DMS153 (cell line): ENCODE results near the gene TRIM33.
"Not testable (repeated sequence)": the region's sequence is repeated elsewhere in the genome, so short reads cannot be mapped to it uniquely, and the experiment has no call there.

Experiments used
- DNase-seq: peaks from one replicate; lab custom pipeline; 2025; lab: John Stamatoyannopoulos, UW

The TRIM33 gene

DNA sequence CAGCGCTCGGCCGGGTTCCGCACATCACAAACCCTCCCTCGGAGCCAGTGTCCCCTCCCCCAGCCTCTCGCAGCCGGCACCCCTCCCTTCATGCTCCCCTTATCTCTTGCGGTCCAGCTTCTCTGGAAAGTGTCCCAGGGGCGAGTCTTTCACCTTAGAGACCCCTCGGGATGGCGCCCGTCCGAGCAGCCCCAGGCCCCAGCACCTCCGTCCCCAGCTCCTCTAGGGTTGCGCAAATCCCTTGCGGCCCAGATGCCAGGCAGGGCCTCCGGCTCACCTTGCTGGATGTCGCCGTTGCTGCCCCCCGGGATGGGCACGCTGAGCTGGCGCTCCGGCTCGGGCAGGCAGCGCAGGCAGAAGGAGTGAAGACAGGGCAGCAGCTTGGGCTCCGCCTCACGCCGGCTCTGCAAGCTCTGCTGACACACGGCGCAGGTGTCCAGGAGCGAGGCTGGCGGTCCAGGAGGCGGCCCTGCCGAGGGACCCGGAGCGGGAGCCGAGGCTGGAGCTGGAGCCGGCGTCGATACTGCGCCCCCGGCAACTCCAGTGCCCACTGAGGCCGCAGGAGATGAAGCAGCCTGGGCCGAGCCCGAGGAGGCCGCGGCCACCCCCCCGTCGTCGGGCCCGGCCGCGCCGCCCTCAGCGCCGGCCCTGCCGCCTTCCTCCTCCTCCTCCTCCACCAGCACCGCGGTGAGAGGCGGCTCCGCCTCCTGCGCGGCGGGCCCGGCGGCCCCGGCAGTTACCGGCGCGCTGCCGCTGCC lies 550 bp downstream of the TRIM33 start:
- peak; percentile 8 for DNase-seq

DNA sequence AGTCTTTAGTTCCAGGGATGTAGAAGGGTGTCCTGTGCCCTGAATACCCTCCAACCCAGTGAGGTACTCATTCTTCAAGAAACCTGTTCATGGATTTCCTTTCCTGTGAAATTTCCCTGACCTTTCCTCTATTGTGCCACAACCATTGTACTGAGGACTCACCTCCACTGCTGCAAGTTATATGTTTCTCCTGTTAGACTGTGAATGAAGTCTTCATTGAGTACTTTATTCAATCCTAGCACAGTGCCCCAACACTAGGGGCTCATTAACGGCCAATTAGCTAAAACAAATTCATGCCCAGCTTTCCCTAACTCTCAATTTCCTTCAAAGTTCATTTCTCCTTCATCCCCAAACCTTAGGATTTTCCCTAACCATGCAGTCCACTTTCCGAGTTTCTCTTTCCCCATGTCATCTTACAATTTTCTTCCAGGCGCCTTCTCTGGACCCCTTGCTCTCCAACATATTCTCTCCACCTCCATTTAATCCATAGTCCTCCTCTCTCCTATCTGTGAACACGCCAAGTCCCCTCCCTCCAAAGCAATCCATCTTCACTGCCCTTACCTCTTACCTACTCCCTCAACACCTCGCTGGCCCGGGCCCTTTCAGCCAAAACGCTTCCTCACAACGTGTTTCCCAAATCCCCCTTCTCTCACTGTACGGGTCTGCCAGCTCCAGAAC lies 1.3 kb downstream of the TRIM33 start:
- DNase-seq: no peak

DNA sequence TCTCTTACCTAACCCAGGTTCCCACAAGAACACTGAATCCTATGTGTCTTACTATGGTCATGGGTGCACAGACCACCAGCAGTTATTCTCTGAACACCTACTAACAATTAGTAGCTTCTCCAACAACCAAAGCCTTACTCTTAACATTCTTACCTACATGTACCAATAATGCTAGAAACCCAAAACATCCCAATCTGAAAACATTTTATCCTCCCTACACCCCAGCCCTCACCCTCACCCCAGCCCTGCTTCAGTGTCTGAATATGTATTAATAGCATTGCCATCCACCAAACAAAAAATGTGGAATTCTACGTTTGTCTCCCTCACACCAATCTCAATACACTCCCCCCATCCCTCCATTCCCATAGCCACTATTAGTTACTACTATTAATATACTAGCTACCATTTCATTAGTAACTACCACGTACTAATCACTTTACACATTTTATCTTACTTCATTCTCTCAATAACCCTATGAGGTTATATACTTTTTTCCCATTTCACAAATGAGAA lies 2.6 kb downstream of the TRIM33 start:
- DNase-seq: no peak

- no peak for DNase-seq
Measured at GRCh38 chr1:114507513-114507912, 3.5 kb downstream of the TRIM33 start.

- no peak for DNase-seq
Measured at GRCh38 chr1:114505148-114505561, 5.8 kb downstream of the TRIM33 start.

- no peak for DNase-seq
Measured at GRCh38 chr1:114503916-114504422, 7.0 kb downstream of the TRIM33 start.

DNA sequence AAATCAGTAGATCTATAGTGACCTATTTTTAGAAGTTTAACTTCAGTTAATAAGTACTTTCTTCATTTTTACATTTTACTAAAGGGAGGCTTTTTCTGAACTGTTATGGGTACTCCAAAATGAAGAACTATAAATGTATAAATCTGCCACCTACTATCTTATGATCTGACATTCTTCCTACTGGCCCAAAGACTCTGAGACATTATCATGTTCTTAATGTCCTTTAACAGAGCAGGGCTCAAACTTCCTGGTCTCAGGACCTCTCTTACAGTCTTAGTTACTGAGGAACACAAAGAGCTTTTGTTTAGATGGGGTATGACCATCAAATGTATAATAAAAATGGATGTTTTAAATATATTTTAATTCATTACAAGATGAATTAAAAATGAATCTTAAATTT lies 8.9 kb downstream of the TRIM33 start:
- DNase-seq: no peak

- no peak for DNase-seq
Measured at GRCh38 chr1:114499478-114499877, 11.5 kb downstream of the TRIM33 start.

DNA sequence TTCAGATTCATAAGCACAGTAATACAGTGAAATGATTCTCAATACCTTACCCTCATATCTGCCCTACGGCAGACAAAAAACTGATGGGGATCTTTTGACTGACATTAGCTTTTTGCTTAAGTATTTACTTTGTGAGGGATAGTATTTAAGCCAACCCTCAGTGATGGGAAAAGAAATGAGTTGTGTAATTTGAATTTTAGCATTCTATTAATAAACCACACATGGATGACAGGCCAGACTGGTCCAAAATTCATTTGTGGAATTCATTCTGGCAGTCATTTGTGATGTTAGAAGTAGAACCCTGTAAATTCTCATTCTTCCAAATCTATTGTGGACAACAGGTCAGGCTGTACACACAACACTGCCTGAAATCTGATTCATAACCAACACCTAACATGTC lies 14.9 kb downstream of the TRIM33 start:
- DNase-seq: no peak

DNA sequence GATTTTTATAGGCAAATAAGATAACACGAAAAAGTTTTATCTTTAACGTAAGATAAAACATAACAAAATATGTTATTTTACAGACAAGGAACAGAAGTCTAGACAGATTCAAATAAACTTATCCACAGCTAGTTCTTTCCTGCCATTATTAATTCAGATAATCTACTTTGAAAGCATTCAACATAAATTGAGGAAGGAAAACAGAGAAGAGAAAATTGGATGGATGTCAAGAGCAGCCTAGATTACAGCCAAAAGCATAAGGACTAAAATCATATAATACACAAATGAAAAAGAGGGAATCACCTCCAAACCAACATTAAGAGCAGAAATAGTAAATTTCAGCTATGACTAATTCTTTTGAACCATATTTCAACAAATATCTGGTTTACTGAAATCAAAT lies 15.5 kb downstream of the TRIM33 start:
- DNase-seq: no peak

- DNase-seq: no peak
Measured at GRCh38 chr1:114492978-114493377, 18.0 kb downstream of the TRIM33 start.

GRCh38 chr1:114490274-114490693 lies 20.7 kb downstream of the TRIM33 start:
- DNase-seq: no peak

- no peak for DNase-seq
Measured at GRCh38 chr1:114488739-114489138, 22.3 kb downstream of the TRIM33 start.

DNA sequence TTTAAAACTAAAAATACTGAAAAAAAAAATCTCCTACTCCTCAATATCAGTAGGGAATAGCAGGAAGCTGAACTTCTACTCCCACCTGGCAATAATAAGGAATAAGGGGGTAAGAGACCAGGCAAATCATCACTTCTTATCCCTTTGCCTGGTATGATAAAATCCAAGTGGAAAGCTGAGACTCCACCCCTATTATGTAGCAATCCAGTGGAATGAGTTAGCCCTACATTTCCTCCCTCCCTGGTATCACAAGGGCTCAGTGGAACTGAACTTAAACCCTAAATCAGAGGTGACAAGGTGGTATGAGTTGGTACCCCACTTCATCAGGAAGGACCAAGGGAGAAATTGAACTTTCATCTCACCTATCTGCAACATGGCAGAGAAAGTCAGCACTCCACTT lies 25.7 kb downstream of the TRIM33 start:
- no peak for DNase-seq

GRCh38 chr1:114482585-114482984 lies 28.4 kb downstream of the TRIM33 start:
- DNase-seq: no peak

GRCh38 chr1:114479636-114480035 lies 31.4 kb downstream of the TRIM33 start:
- not testable (repeated sequence) for DNase-seq

DNA sequence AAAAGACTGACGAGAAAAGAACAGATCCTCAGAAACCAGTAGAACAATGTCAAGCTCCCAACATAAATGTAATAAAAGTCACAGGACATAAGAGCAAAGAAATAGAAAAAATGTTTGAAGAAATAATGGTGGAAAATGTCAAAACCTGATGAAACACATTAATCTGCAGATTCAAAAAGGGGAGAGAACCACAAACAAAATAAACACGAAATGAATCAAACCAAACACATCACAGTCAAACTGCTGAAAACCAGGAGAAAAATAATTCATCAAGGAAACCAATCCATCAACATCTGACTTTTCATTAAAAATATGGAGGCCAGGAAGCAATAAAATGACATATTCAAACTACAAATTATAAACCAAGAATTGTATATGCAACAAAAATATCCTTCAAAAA lies 31.9 kb downstream of the TRIM33 start:
- no peak for DNase-seq

GRCh38 chr1:114473796-114474195 lies 37.2 kb downstream of the TRIM33 start:
- DNase-seq: no peak

DNA sequence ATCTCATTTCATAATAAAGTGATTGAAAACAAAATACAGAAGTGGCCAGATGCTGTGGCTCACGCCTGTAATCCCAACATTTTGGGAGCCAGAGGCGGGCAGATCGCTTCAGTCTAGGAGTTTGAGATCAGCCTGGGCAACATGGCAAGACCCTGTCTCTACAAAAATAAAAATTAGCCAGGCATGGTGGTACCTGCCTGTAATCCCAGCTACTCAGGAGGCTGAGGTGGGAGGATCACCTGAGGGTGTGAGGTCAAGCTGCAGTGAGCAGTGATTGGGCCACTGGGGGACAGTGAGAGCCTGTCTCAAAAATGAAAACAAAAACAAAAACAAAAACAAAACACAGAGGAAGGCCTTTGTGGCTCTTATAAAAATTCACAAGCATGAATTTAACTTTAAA lies 38.6 kb downstream of the TRIM33 start:
- DNase-seq: no peak

- no peak for DNase-seq
Measured at GRCh38 chr1:114470681-114471080, 40.3 kb downstream of the TRIM33 start.

GRCh38 chr1:114468710-114469468 lies 42.1 kb downstream of the TRIM33 start:
- DNase-seq: no peak

GRCh38 chr1:114468047-114468446 lies 43.0 kb downstream of the TRIM33 start:
- DNase-seq: no peak
